AG04450 (cell line): ENCODE data around the gene EIF3K. TPM values are rescaled to one million over a fixed set of nuclear protein-coding genes. Genes with fewer than 3 reads are reported as not detected.

Experiments
- CTCF ChIA-PET: fragments of 300-600, 350-600 bp; formaldehyde crosslinking; extraction: SDS; loops from one replicate; lab custom pipeline; 2022; ENCODE audit warnings: antibody characterized with exemption, inconsistent platforms; lab: Charles Lee
- POLR2A ChIA-PET: fragments of 350-600 bp; formaldehyde crosslinking; extraction: SDS; loops from one replicate; lab custom pipeline; 2021; ENCODE audit warnings: antibody characterized with exemption, inconsistent platforms; lab: Yijun Ruan, JAX
- DNase-seq: peaks from one replicate; pipeline ENCODE4 v3.0.0-alpha.2; 2011; ENCODE audit warnings: low read depth, low spot score
- H3K27ac ChIP-seq: one replicate; pipeline ENCODE4 v1.5.1; 2012; ENCODE audit warnings: low read depth, low read length, control low read depth
- H3K27me3 ChIP-seq: one replicate; pipeline ENCODE4 v1.6.0; 2012; ENCODE audit warnings: low read length; ENCODE audit not compliant: control insufficient read depth, insufficient read depth
- H3K4me3 ChIP-seq: 2 replicates; pipeline ENCODE4 v1.5.1; 2011; ENCODE audit warnings: mild to moderate bottlenecking, low read depth, low read length, control low read depth
- H3K9me3 ChIP-seq: 2 replicates; pipeline ENCODE4 v1.5.1; 2012; ENCODE audit warnings: low read length; ENCODE audit not compliant: control insufficient read depth, insufficient read depth
- CTCF ChIP-seq: IDR thresholded peaks from 2 replicates; pipeline ENCODE4 v1.5.1; 2011; ENCODE audit warnings: low read depth, low read length, control low read depth, inconsistent platforms
- polyA plus RNA-seq: library from polyadenylated mRNA; depleted of rRNA; stranded (reverse); fragments of >200 nt; gene quantifications from 2 replicates; pipeline ENCODE4 v1.2.3, GENCODE V29; 2011

Gene EIF3K
- polyA plus RNA-seq, 1 experiment: 168 TPM

- Histone ChIP-seq H3K27ac (peak overlapping the region; percentile 58), H3K27me3 (no peaks in the 10 kb centered on the region), H3K4me3 (no peak overlapping the region), H3K9me3 (no peaks in the 10 kb centered on the region)
- TF ChIP-seq CTCF: no peak
- DNase-seq: no peak
- POLR2A ChIA-PET: interaction anchor here (0.6 to 1.0 kb wide), 3 partner anchors 10 to 279 kb away, joined by 4 to 6 read pairs (median 5); no protein-coding TSS in a partner anchor
- CTCF ChIA-PET: no interaction called here
Measured at GRCh38 chr19:38654628-38655055, 35.7 kb downstream of the EIF3K start.

GRCh38 chr19:38655148-38655824, 36.3 kb downstream of the EIF3K start:
- Histone ChIP-seq H3K27me3 (no peaks in the 10 kb centered on the region), H3K4me3 (no peak overlapping the region), H3K9me3 (no peaks in the 10 kb centered on the region), H3K27ac (peak overlapping the region; percentile 58)
- no peak for TF ChIP-seq CTCF
- POLR2A ChIA-PET: interaction anchor here (0.9 to 1.0 kb wide), 2 partner anchors 9 to 28 kb away, joined by 4 to 6 read pairs; no protein-coding TSS in a partner anchor
- no peak for DNase-seq
- CTCF ChIA-PET: no interaction called here

- H3K27me3 ChIP-seq: no peaks in the 10 kb centered on the region
- TF ChIP-seq CTCF: no peak
- DNase-seq: no peak
- H3K4me3 ChIP-seq: no peak overlapping the region
- peak overlapping the region; percentile 53 for H3K27ac ChIP-seq
- no peaks in the 10 kb centered on the region for H3K9me3 ChIP-seq
- ChIA-PET POLR2A (interaction anchor here (0.6 to 4.0 kb wide), 3 partner anchors 9 to 27 kb away, joined by 4 to 15 read pairs (median 6); partner anchors contain the start of gene ACTN4), CTCF (no interaction called here)
Measured at GRCh38 chr19:38656171-38656981, 37.4 kb downstream of the EIF3K start.

DNA sequence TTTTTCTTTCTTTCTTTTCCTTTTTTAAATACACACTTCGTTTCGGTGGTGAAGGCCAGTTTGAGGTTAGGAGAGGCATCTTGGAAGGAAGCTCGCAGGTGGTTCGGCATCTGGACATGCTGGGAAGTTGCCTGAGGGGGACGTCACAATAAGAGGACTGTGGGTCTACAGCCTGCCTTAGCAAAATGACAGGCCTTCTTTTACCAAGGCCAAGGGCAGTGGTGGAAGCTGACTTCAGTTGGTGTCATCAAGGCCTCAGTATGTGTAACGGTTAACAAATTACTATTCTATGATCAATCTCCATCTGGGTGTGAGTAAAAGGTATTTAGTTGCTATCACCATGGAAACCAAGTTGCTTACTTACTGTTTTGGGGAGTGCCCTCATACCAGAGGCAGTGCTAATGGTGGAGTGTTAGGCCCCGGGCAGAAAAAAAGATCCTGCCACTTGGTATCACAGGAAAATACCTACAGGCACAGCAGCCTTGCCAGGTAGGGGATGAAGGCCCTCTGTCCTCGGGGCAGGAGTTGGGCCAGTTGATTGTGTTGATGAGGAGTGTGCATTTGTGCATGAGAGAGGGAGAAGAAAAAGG, 38.7 kb downstream of the EIF3K start:
- POLR2A ChIA-PET: interaction anchor here (0.7 to 4.0 kb wide), 3 partner anchors 10 to 241 kb away, joined by 3 to 15 read pairs (median 6); partner anchors contain the start of gene ACTN4
- peak overlapping the region; percentile 27; the same call in 1 of the 2 replicates for H3K4me3 ChIP-seq
- TF ChIP-seq CTCF: no peak
- H3K27me3 ChIP-seq: no peaks in the 10 kb centered on the region
- H3K27ac ChIP-seq: peak overlapping the region; percentile 95
- CTCF ChIA-PET: interaction anchor here (1.4 kb wide), 1 partner anchor 21 kb away, joined by 4 read pairs; no protein-coding TSS in a partner anchor
- no peak for DNase-seq
- no peaks in the 10 kb centered on the region for H3K9me3 ChIP-seq
